ENCODE data around the gene SPN. TPM values are rescaled to one million over a fixed set of nuclear protein-coding genes. Genes with fewer than 3 reads are reported as not detected.

The SPN gene
- total RNA-seq, 4 donors from 2014 or later, result 2.2 to 6.3 (median 4.7) TPM

DNA sequence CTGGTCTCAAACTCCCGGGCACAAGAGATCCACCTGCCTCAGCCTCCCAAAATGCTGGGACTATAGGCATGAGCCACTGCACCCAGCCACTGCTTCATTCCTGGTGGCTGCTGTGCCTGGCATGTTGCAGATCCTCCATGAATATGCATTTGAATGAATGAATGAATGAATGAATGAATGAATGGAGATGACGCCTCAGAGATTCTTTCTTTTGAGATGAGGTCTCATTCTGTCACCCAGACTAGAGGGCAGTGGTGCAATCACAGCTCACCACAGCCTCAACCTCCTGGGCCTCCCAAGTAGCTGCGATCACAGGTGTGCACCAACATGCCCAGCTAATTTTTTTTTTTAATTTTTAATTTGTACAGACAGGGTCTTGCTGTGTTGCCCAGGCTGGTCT is 5.2 kb downstream of the SPN start:
- TF ChIP-seq POLR2A (IDR thresholded peaks at IDR 0.05) (no peak), EP300 (IDR thresholded peaks at IDR 0.05) (no peak), POLR2AphosphoS5 (IDR thresholded peaks at IDR 0.05) (no peak)
- TF ChIP-seq, protein P1, sequence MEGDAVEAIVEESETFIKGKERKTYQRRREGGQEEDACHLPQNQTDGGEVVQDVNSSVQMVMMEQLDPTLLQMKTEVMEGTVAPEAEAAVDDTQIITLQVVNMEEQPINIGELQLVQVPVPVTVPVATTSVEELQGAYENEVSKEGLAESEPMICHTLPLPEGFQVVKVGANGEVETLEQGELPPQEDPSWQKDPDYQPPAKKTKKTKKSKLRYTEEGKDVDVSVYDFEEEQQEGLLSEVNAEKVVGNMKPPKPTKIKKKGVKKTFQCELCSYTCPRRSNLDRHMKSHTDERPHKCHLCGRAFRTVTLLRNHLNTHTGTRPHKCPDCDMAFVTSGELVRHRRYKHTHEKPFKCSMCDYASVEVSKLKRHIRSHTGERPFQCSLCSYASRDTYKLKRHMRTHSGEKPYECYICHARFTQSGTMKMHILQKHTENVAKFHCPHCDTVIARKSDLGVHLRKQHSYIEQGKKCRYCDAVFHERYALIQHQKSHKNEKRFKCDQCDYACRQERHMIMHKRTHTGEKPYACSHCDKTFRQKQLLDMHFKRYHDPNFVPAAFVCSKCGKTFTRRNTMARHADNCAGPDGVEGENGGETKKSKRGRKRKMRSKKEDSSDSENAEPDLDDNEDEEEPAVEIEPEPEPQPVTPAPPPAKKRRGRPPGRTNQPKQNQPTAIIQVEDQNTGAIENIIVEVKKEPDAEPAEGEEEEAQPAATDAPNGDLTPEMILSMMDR (IDR thresholded peaks at IDR 0.05), result no peak
- DNase-seq (ENCODE audit: low spot score in 2 of 2), result no peak
- H3K9me3 ChIP-seq, result no peaks in the 10 kb centered on the region
- no peaks in the 10 kb centered on the region for H3K36me3 ChIP-seq
- H3K27me3 ChIP-seq, result no peaks in the 10 kb centered on the region
- peaks cover 11% of the 10 kb centered on the region for H3K4me1 ChIP-seq
- 93% methylated on average over 3 of the region's 3 CpGs for WGBS
- no peak overlapping the region for H3K4me3 ChIP-seq
- no peak overlapping the region for H3K27ac ChIP-seq

DNA sequence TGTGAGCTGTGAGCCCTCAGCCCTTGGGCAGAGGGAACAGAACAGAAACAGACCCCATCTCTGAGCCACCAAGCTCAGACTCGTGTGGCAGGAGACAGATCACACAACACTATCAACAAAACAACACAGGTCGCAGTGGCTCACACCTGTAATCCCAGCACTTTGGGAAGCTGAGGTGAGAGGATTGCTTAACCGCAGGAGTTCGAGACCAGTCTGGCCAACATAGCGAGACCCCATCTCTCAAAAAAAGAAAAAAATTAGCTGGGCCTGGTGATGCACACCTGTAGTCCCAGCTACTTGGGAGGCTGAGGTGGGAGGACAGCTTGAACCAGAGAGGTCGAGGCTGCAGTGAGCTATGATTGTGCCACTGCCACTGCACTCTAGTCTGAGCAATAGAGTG is 10.5 kb downstream of the SPN start:
- Histone ChIP-seq H3K4me1 (peaks cover 4% of the 10 kb centered on the region), H3K27me3 (no peaks in the 10 kb centered on the region), H3K4me3 (no peak overlapping the region), H3K27ac (no peak overlapping the region), H3K9me3 (no peaks in the 10 kb centered on the region), H3K36me3 (no peaks in the 10 kb centered on the region)
- TF ChIP-seq POLR2AphosphoS5 (IDR thresholded peaks at IDR 0.05), result no peak
- no peak for TF ChIP-seq POLR2A (IDR thresholded peaks at IDR 0.05)
- no peak for TF ChIP-seq EP300 (IDR thresholded peaks at IDR 0.05)
- TF ChIP-seq, protein P1 (IDR thresholded peaks at IDR 0.05), result no peak
- DNase-seq (ENCODE audit: low spot score in 2 of 2), result no peak
- 97% methylated on average over 6 of the region's 6 CpGs for WGBS

DNA sequence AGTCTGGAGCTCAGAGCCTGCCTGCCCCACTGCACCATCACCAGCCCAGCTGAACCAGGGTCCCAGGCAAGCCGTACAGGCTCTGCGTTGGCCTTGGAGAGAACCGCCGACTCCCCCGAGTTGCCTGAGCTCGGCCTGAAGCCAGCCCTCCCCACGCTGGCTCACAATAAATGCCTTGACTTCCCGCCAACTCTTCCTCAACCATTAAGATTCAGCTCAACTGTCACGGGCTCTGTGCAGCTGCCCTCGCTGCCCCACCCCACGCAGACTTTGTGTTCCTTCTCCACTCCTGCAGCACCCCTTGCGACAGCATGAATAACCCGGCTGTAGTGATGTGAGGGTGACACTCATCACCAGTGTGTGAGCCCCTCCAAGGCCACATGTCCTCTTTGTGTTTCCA is 11.1 kb downstream of the SPN start:
- TF ChIP-seq POLR2A (IDR thresholded peaks at IDR 0.05), result no peak
- no peak for TF ChIP-seq POLR2AphosphoS5 (IDR thresholded peaks at IDR 0.05)
- TF ChIP-seq EP300 (IDR thresholded peaks at IDR 0.05), result no peak
- TF ChIP-seq, protein P1 (IDR thresholded peaks at IDR 0.05), result no peak
- Histone ChIP-seq H3K9me3 (no peaks in the 10 kb centered on the region), H3K36me3 (no peaks in the 10 kb centered on the region), H3K4me1 (peaks cover 5% of the 10 kb centered on the region), H3K4me3 (no peak overlapping the region), H3K27me3 (no peaks in the 10 kb centered on the region), H3K27ac (no peak overlapping the region)
- DNase-seq (ENCODE audit: low spot score in 2 of 2), result no peak
- 41% methylated on average over 13 of the region's 13 CpGs for WGBS

DNA sequence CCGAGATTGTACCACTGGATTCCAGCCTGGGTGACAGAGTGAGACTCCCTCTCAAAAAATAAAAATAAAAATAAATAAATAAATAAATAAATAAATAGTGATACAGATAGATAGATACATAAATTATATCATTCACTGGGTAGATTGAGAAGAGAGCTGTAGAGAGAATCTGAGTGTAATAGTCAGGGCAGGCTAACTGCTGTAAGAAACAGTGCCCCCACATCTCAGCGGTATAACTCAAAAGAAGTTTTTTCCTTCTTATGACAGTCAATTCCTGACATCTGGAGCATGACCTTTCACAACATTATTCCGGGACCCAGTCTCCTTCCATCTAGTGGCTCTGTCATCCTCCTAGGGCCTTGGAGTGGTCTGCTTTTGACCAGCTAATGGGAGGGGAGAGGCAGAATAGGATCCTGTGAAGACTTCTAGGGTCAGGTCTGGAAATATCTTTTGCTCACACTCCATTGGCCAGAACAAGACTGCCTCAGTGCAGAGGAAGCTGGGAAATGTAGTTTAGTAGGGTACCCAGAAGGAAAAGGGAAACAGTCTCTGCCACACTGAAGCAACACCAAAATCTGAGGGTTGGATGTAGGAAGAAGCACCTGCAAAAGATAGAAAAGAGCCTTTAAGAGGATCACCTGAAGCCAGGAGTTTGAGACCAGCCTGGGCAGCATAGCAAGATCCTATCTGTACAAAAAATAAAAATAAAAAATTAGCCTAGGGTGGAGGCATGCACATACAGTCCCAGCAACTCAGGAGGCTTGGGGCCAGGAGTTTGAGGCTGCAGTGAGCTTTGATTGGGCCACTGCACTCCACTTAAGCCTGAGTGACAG is 13.0 kb downstream of the SPN start:
- no peaks in the 10 kb centered on the region for H3K27me3 ChIP-seq
- no peak for DNase-seq (ENCODE audit: low spot score in 2 of 2)
- WGBS, result 56% methylated on average over 3 of the region's 3 CpGs
- H3K4me1 ChIP-seq, result peaks cover 9% of the 10 kb centered on the region
- no peak overlapping the region for H3K4me3 ChIP-seq
- no peaks in the 10 kb centered on the region for H3K36me3 ChIP-seq
- no peak overlapping the region for H3K27ac ChIP-seq
- no peaks in the 10 kb centered on the region for H3K9me3 ChIP-seq
- TF ChIP-seq POLR2A (IDR thresholded peaks at IDR 0.05) (no peak), POLR2AphosphoS5 (IDR thresholded peaks at IDR 0.05) (no peak), EP300 (IDR thresholded peaks at IDR 0.05) (no peak)
- TF ChIP-seq, protein P1 (IDR thresholded peaks at IDR 0.05), result no peak

DNA sequence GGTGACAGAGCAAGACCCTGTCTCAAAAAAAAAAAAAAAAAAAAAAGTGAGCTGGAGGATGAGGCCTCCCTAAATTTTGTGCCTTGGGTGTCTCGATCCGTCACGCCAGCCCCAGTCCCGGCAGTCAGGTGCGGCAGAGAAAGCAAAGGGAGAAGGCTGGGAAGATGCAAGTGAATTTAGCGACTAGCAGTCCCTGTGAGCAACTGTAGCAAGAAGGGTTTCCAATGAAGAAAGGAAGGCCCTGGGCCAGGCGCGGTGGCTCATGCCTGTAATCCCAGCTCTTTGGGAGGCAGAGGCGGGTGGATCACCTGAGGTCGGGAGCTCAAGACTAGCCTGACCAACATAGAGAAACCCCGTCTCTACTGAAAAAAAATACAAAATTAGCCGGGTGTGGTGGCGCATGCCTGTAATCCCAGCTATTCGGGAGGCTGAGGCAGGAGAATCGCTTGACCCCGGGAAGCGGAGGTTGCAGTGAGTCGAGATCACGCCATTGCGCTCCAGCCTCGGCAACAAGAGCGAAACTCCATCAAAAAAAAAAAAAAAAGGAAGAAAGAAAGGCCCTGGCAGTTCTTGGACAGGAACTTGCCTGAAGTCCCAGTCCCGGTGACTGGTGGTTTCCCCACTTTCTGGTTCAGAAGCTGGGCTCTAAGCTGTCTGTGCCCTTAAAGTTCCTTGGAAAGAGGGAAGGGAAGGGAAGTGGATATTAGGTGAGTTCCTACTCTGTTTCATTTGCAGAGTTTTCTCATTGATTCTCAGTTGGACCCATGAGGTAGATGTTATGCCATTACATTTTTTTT is 14.1 kb downstream of the SPN start:
- 90% methylated on average over 23 of the region's 23 CpGs for WGBS

More for the DNA sequence above, 14.1 kb downstream of the SPN start:
- Histone ChIP-seq H3K27ac (no peak overlapping the region), H3K4me1 (peaks cover 9% of the 10 kb centered on the region), H3K27me3 (no peaks in the 10 kb centered on the region), H3K36me3 (no peaks in the 10 kb centered on the region), H3K9me3 (no peaks in the 10 kb centered on the region), H3K4me3 (no peak overlapping the region)
- TF ChIP-seq POLR2A (IDR thresholded peaks at IDR 0.05) (no peak), POLR2AphosphoS5 (IDR thresholded peaks at IDR 0.05) (no peak), EP300 (IDR thresholded peaks at IDR 0.05) (no peak)
- TF ChIP-seq, protein P1 (IDR thresholded peaks at IDR 0.05), result no peak
- no peak for DNase-seq (ENCODE audit: low spot score in 2 of 2)

All from suprapubic skin (tissue), 4 donors.